LoVo (cell line): ENCODE results near the gene SRRM1.
"Not testable (repeated sequence)": the region's sequence is repeated elsewhere in the genome, so short reads cannot be mapped to it uniquely, and the experiment has no call there.

Source experiments
- DNase-seq: peaks from one replicate; pipeline ENCODE4 v3.0.0-alpha.2; 2016; ENCODE audit warnings: low spot score

The SRRM1 gene

GRCh38 chr1:24694380-24694843 lies 51.3 kb downstream of the SRRM1 start:
- DNase-seq, result no peak

GRCh38 chr1:24695202-24695974 lies 52.3 kb downstream of the SRRM1 start:
- DNase-seq, result no peak

- DNase-seq, result no peak
These were observed 53.1 kb downstream of the SRRM1 start for GRCh38 chr1:24696041-24696755.

- DNase-seq, result no peak
These were observed 53.7 kb downstream of the SRRM1 start for GRCh38 chr1:24696756-24697330.

GRCh38 chr1:24697453-24698001 lies 54.4 kb downstream of the SRRM1 start:
- DNase-seq, result not testable (repeated sequence)

- not testable (repeated sequence) for DNase-seq
These were observed 55.2 kb downstream of the SRRM1 start for GRCh38 chr1:24698326-24698725.

GRCh38 chr1:24699628-24700027 lies 56.5 kb downstream of the SRRM1 start:
- DNase-seq, result no peak

- DNase-seq, result no peak
These were observed 59.6 kb downstream of the SRRM1 start for GRCh38 chr1:24702511-24703293.

GRCh38 chr1:24704411-24705259 lies 61.5 kb downstream of the SRRM1 start:
- no peak for DNase-seq

- DNase-seq, result peak; percentile 75
These were observed 62.4 kb downstream of the SRRM1 start for GRCh38 chr1:24705260-24706073.

- DNase-seq, result not testable (repeated sequence)
These were observed 62.9 kb downstream of the SRRM1 start for GRCh38 chr1:24706074-24706389.

GRCh38 chr1:24707687-24708086 lies 64.6 kb downstream of the SRRM1 start:
- no peak for DNase-seq

- DNase-seq, result no peak
These were observed 65.8 kb downstream of the SRRM1 start for GRCh38 chr1:24708938-24709337.

- no peak for DNase-seq
These were observed 66.8 kb downstream of the SRRM1 start for GRCh38 chr1:24709791-24710441.

GRCh38 chr1:24711329-24711728 lies 68.2 kb downstream of the SRRM1 start:
- DNase-seq, result no peak

- DNase-seq, result no peak
These were observed 70.1 kb downstream of the SRRM1 start for GRCh38 chr1:24713176-24713575.

GRCh38 chr1:24713736-24714135 lies 70.6 kb downstream of the SRRM1 start:
- no peak for DNase-seq

- no peak for DNase-seq
These were observed 71.9 kb downstream of the SRRM1 start for GRCh38 chr1:24714859-24715520.

- DNase-seq, result no peak
These were observed 72.6 kb downstream of the SRRM1 start for GRCh38 chr1:24715658-24716057.
